HepG2 (cell line): Measurements from ENCODE around the gene HIRA. TPM values are rescaled to one million over a fixed set of nuclear protein-coding genes. Genes with fewer than 3 reads are reported as not detected.

ENCODE experiments used
- BORCS8-MEF2B ChIP-seq: sonication (generic); formaldehyde crosslinking; IDR thresholded peaks from 2 replicates; pipeline ENCODE4 v1.8.0; 2022; ENCODE audit warnings: mild to moderate bottlenecking, missing genetic modification reagents
- CREM ChIP-seq, 2 experiments: sonication (generic) in 1 of 2; formaldehyde crosslinking in 1 of 2; IDR thresholded peaks; 2 replicates each; pipeline versions ENCODE4 v1.4.0 to v1.6.1; 2016 to 2020; ENCODE audit warnings: antibody characterized with exemption in 1 of 2, mild to moderate bottlenecking in 1 of 2, missing genetic modification reagents in 1 of 2
- DMAP1 ChIP-seq: IDR thresholded peaks from 2 replicates; pipeline ENCODE4 v1.6.1; 2016
- EHMT2 ChIP-seq: fragments of 200-600 bp; sonication (generic); IDR thresholded peaks from 2 replicates; pipeline ENCODE4 v1.7.0; 2017; ENCODE audit warnings: antibody characterized with exemption, low read depth, low read length, borderline replicate concordance
- FOXA1 ChIP-seq, 2 experiments: fragments of 450-650 bp in 1 of 2; sonication (generic) in 1 of 2; formaldehyde crosslinking in 1 of 2; IDR thresholded peaks; 2 replicates each; pipeline versions ENCODE4 v1.4.0 to v1.6.1; 2016 to 2020; ENCODE audit warnings: missing genetic modification reagents in 1 of 2
- SALL1 ChIP-seq: sonication (generic); formaldehyde crosslinking; IDR thresholded peaks from 2 replicates; pipeline ENCODE4 v1.8.0; 2022; ENCODE audit warnings: mild to moderate bottlenecking, missing genetic modification reagents
- SP2 ChIP-seq: sonication (generic); formaldehyde crosslinking; IDR thresholded peaks from 2 replicates; pipeline ENCODE4 v1.5.1; 2020; ENCODE audit warnings: mild to moderate bottlenecking, missing genetic modification reagents
- YY1 ChIP-seq: IDR thresholded peaks from 2 replicates; pipeline ENCODE4 v1.6.1; 2011; ENCODE audit warnings: low read length, low read depth, moderate library complexity, mild to moderate bottlenecking; ENCODE audit not compliant: insufficient read depth, insufficient replicate concordance
- ZNF143 ChIP-seq: sonication (generic); formaldehyde crosslinking; IDR thresholded peaks from 2 replicates; pipeline ENCODE4 v1.4.0; 2020; ENCODE audit warnings: missing genetic modification reagents
- ZNF225 ChIP-seq: sonication (generic); formaldehyde crosslinking; IDR thresholded peaks from 2 replicates; pipeline ENCODE4 v1.4.0; 2020; ENCODE audit warnings: mild to moderate bottlenecking, missing genetic modification reagents
- ZNF749 ChIP-seq: sonication (generic); formaldehyde crosslinking; IDR thresholded peaks from 2 replicates; pipeline ENCODE4 v1.8.0; 2022; ENCODE audit warnings: mild to moderate bottlenecking, missing genetic modification reagents, moderate library complexity, borderline replicate concordance
- ZNF816 ChIP-seq: sonication (generic); formaldehyde crosslinking; IDR thresholded peaks from 2 replicates; pipeline ENCODE4 v1.8.0; 2022; ENCODE audit warnings: missing genetic modification reagents, mild to moderate bottlenecking, borderline replicate concordance
- polyA plus RNA-seq, 8 experiments: library from polyadenylated mRNA; depleted of rRNA in 3 of 8; stranded (reverse) in 7 of 8; unstranded in 1 of 8; fragments of >200 nt; fragmentation: Illumina TruSeq in 4 of 8; extraction: Trizol in 4 of 8; gene quantifications; 2 replicates each; pipeline versions ENCODE4 v1.2.1 to v1.2.3, GENCODE V29; 2011 to 2016; ENCODE audit warnings: low read depth in 4 of 8, missing spikeins in 1 of 8, mixed read lengths in 1 of 8; ENCODE audit not compliant: insufficient read depth in 1 of 8
- total RNA-seq, 5 experiments: library from RNA; depleted of rRNA; stranded (reverse); fragments of >200 nt; fragmentation: Illumina TruSeq; extraction: Trizol; gene quantifications; 2 replicates each; pipeline ENCODE4 v1.2.3, GENCODE V29; 2016; ENCODE audit warnings: low read depth in 1 of 5
- TF ChIP-seq, protein P1 (sequence below): sonication (generic); formaldehyde crosslinking; IDR thresholded peaks from 2 replicates; pipeline ENCODE4 v1.5.0; 2020; ENCODE audit warnings: mild to moderate bottlenecking, missing genetic modification reagents
- TF ChIP-seq, protein P2 (sequence below): sonication (generic); formaldehyde crosslinking; IDR thresholded peaks from 2 replicates; pipeline ENCODE4 v1.4.0; 2020; ENCODE audit warnings: missing genetic modification reagents
- TF ChIP-seq, protein P3 (sequence below): sonication (generic); formaldehyde crosslinking; IDR thresholded peaks from 2 replicates; pipeline ENCODE4 v1.4.0; 2020; ENCODE audit warnings: mild to moderate bottlenecking, missing genetic modification reagents
- TF ChIP-seq, protein P4 (sequence below): sonication (generic); formaldehyde crosslinking; IDR thresholded peaks from 2 replicates; pipeline ENCODE4 v1.4.0; 2020; ENCODE audit warnings: low read depth, missing genetic modification reagents

Gene HIRA
- total and polyA plus RNA-seq, 2 of the 13 experiments (the other 11 are each of a cell fraction or from before 2014, with no cell fraction given) = 21.5 to 29.2 TPM

DNA sequence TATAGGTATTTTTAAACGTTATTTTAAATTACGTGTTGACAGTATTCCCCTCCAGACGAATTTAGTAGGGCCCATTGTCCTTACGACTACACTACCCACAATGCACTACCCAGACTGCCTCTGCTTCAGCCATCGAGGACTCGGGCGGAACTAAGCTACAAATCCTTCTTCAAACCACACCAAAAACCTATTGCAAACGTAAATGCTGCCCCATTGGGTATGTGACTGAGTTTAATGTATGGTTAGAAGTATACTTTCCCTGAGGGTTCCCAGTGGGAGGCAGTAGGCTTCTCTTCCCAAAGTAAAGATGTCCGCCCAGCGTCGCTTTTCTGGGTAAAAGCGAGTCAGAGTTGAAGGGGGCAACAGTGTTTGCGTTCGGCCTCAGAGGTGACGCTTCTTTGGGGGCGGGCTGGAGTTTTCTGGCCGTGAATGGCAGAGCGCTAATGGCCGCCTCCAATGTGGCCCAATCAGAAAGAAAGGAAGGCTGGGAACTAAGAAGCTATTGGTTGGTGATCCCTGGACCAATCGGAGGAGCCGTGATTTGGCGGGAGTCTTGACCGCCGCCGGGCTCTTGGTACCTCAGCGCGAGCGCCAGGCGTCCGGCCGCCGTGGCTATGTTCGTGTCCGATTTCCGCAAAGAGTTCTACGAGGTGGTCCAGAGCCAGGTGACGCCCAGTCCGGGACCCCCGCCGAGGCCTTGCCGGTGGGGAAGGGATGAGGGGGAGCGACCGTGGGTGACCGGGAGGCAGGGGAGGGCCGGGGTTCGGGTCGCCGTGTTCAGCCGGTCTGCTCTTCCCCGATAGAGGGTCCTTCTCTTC lies 48.0 kb upstream of the HIRA start, which contains the start of gene CDC45 (continued):
- peak; percentile 50; the same call in 1 of the 2 replicates for TF ChIP-seq BORCS8-MEF2B (CRISPR knock-in tag)
- peak; percentile 52; the same call in 1 of the 2 replicates for TF ChIP-seq DMAP1 (CRISPR knock-in tag)
- TF ChIP-seq SALL1 (CRISPR knock-in tag) = peak; percentile 67
- TF ChIP-seq, protein P1, sequence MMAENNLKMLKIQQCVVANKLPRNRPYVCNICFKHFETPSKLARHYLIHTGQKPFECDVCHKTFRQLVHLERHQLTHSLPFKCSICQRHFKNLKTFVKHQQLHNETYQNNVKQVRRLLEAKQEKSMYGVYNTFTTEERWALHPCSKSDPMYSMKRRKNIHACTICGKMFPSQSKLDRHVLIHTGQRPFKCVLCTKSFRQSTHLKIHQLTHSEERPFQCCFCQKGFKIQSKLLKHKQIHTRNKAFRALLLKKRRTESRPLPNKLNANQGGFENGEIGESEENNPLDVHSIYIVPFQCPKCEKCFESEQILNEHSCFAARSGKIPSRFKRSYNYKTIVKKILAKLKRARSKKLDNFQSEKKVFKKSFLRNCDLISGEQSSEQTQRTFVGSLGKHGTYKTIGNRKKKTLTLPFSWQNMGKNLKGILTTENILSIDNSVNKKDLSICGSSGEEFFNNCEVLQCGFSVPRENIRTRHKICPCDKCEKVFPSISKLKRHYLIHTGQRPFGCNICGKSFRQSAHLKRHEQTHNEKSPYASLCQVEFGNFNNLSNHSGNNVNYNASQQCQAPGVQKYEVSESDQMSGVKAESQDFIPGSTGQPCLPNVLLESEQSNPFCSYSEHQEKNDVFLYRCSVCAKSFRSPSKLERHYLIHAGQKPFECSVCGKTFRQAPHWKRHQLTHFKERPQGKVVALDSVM (CRISPR knock-in tag) = no peak
- TF ChIP-seq ZNF143 (CRISPR knock-in tag) = peak; percentile 97
- peak; percentile 28; the same call in 1 of the 2 replicates for TF ChIP-seq EHMT2
- TF ChIP-seq SP2 = peak; percentile 76
- 0 out of 2 replicates have a peak, but pooled peaks have one; percentile 55 for TF ChIP-seq ZNF749 (CRISPR knock-in tag)
- TF ChIP-seq, protein P2, sequence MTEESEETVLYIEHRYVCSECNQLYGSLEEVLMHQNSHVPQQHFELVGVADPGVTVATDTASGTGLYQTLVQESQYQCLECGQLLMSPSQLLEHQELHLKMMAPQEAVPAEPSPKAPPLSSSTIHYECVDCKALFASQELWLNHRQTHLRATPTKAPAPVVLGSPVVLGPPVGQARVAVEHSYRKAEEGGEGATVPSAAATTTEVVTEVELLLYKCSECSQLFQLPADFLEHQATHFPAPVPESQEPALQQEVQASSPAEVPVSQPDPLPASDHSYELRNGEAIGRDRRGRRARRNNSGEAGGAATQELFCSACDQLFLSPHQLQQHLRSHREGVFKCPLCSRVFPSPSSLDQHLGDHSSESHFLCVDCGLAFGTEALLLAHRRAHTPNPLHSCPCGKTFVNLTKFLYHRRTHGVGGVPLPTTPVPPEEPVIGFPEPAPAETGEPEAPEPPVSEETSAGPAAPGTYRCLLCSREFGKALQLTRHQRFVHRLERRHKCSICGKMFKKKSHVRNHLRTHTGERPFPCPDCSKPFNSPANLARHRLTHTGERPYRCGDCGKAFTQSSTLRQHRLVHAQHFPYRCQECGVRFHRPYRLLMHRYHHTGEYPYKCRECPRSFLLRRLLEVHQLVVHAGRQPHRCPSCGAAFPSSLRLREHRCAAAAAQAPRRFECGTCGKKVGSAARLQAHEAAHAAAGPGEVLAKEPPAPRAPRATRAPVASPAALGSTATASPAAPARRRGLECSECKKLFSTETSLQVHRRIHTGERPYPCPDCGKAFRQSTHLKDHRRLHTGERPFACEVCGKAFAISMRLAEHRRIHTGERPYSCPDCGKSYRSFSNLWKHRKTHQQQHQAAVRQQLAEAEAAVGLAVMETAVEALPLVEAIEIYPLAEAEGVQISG (CRISPR knock-in tag) = peak; percentile 61
- TF ChIP-seq ZNF225 = peak; percentile 50; the same call in 1 of the 2 replicates
- TF ChIP-seq ZNF816 = peak; percentile 46; the same call in 1 of the 2 replicates
- no peak for TF ChIP-seq FOXA1 (IDR thresholded peaks at IDR 0.05)
- TF ChIP-seq FOXA1 (CRISPR knock-in tag; IDR thresholded peaks at IDR 0.05) = no peak; the same call in 1 of the 2 replicates
- TF ChIP-seq, protein P3, sequence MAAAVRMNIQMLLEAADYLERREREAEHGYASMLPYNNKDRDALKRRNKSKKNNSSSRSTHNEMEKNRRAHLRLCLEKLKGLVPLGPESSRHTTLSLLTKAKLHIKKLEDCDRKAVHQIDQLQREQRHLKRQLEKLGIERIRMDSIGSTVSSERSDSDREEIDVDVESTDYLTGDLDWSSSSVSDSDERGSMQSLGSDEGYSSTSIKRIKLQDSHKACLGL (CRISPR knock-in tag) = peak; percentile 71; the same call in 1 of the 2 replicates
- peak; percentile 99 for TF ChIP-seq CREM (IDR thresholded peaks at IDR 0.05)
- no peak for TF ChIP-seq CREM (CRISPR knock-in tag; IDR thresholded peaks at IDR 0.05)
- TF ChIP-seq, protein P4, sequence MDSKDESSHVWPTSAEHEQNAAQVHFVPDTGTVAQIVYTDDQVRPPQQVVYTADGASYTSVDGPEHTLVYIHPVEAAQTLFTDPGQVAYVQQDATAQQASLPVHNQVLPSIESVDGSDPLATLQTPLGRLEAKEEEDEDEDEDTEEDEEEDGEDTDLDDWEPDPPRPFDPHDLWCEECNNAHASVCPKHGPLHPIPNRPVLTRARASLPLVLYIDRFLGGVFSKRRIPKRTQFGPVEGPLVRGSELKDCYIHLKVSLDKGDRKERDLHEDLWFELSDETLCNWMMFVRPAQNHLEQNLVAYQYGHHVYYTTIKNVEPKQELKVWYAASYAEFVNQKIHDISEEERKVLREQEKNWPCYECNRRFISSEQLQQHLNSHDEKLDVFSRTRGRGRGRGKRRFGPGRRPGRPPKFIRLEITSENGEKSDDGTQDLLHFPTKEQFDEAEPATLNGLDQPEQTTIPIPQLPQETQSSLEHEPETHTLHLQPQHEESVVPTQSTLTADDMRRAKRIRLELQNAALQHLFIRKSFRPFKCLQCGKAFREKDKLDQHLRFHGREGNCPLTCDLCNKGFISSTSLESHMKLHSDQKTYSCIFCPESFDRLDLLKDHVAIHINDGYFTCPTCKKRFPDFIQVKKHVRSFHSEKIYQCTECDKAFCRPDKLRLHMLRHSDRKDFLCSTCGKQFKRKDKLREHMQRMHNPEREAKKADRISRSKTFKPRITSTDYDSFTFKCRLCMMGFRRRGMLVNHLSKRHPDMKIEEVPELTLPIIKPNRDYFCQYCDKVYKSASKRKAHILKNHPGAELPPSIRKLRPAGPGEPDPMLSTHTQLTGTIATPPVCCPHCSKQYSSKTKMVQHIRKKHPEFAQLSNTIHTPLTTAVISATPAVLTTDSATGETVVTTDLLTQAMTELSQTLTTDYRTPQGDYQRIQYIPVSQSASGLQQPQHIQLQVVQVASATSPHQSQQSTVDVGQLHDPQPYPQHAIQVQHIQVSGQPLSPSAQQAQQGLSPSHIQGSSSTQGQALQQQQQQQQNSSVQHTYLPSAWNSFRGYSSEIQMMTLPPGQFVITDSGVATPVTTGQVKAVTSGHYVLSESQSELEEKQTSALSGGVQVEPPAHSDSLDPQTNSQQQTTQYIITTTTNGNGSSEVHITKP = peak; percentile 97
- peak; percentile 97 for TF ChIP-seq YY1
